Measurements from ENCODE around the gene HMGCL. TPM values are rescaled to one million over a fixed set of nuclear protein-coding genes. Genes with fewer than 3 reads are reported as not detected.

Gene HMGCL
- 29.4 and 31.8 TPM in 2 replicates for total RNA-seq

DNA sequence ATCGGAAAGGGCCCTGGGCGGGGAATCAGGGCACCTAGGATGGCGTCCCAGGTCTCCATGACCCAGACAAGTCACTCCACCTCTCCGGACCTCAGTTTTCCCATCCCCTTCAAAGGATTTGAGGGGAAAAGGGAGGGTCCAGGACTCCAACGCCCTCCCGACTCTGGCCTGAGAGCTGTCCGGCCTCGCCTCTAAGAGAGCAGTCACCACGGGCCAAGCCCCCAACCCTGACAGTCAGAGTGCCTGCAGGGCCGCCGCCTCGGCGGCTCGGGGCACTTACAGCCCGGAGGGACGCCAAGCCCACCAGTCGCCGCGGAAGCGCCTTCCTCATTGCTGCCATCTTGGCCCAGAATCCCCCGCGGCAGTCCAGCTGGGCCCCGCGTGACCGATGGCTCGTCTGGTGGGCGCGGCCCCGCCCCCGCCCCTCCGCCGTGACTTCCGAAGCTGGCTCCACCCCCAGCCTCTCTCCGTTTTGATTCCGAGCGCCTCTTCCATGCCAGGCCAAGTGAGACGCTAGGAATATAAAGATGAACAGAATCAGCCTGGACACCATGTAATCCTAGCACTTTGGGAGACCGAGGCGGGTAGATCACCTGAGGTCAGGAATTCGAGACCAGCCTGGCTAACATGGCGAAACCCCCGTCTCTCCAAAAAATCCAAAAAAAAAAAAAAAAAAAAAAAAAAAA, at the start of gene HMGCL:
HMGCL (minus strand) TSS at position 354 of the 686 bp plus-strand sequence; CDS start at position 340, 14 bp downstream.

DNA sequence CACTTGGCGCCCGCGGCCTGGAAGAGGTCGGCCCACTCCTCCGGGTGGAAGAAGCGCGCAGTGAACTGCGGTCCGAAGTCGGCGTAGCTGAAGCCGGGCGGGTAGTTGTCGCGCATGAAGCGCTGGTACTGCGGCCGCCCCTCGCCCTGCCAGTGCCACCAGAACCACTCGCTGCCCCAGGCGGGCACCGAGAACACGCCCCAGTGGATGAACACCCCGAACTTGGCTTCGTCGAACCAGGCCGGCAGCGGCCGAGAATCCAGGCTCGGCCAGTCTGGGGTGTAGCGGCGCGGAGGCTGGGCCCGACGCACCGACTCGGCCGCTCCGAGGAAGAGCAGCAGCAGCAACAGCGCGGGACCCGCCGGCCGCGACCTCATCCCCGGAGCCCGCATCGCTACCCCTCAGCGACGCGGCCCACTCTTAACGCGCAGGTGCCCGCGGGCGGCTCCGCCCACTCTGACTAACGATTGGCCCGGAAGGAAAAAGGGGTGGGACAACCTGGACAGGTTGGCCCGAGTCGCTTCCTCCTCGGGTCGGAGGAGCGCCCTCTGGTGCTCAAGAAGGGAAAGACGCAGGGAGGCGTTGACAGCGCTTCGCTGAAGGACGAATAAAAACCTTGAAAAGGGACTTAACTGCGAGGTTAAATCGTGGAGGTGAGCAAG, 42.8 kb upstream of the HMGCL start, which contains the start of gene FUCA1:
FUCA1 (minus strand) TSS at position 396 of the 662 bp plus-strand sequence; CDS start at position 392, 4 bp downstream.

DNA sequence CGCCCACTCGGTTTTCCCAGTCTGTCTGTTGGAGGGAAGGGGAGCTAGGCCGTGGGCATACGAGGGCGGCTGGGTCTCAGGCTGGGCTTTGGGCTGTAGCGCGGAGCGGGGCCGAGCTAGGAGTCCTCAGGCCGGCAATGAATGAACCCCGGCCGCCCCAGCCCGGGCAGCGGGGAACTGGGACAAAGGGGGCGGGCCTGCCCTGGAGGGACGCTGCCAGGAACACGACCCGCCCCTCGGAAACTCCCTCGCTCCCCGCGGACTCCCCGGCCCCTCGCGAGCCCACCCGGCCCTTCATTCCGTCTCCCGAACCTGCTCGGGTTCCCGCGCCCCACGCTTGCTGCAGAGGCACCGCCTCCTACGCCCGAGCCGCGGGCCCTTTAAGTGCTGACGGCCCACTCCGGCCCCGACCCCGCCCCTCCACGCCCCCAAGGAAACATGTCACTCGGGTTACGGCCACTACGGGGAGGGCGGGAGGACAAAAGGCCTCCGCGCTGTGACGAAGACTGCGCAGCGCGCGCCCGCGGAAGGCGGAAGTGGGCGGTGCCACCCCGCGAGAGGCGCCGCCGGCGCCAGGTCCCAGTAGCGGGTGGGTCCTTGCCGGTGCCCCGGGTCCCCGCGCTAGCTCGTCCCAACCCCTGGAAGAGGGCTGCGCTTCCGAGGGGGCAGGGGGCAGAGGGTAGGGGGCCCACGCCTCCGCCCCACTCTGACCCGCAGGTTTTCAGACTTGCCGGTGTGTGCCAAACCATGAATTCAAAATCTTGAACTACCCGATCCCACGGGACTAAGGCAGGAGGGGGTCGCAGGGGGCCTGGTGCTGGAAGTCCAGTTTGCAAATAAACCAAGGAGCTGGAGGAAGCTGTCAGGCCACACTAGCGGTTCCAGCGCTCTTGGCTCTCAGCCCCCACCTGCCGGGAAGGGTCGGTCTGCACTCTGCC, 24.6 kb downstream of the HMGCL start, which contains the start of gene GALE:
GALE (minus strand) TSS at position 355 of the 938 bp plus-strand sequence. CDS start 1,747 bp downstream, outside the sequence.

DNA sequence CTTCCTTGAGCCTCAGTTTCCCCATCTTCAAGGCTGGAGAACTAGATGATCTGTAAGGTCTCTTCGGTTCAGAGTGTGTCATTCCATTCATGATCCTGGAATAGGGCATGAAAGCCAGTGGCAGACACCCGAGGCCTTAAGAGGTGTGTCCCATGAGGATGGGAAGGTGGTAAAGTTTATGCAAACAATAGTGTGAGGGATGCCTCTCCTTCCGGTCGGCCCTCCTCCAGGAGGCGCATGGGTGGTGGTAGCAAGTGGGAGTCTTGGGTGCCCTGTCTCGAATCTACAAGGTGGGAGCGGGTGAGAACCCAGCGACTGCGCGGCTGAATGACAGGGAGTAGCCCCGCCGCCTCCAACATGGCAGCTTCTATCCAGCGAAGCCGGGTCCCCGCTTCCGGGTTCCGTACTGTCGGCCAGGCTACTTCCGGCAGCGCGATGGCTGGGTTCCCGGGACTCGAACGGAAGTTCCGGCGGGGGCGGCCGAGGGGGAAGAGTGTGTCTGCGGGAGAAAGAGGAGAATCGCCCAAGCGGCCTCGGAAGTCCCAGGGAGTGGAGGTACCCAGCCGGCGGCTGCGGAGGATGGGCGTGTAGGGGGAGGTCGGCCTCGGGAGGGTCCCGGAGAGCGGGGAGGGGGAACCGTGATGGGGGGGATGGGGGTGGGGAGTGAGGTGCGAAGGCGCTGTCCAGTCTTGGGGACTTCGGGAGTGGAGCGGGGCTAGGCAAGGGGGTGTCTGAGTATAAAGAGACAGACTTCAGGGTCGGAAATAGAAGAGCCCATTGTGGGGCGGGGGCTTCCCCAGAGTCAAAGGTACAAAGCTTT, 34.3 kb downstream of the HMGCL start, which contains the start of gene LYPLA2:
LYPLA2 (plus strand) TSS at position 450 of the 820 bp plus-strand sequence. CDS start 1,538 bp downstream, outside the sequence.

DNA sequence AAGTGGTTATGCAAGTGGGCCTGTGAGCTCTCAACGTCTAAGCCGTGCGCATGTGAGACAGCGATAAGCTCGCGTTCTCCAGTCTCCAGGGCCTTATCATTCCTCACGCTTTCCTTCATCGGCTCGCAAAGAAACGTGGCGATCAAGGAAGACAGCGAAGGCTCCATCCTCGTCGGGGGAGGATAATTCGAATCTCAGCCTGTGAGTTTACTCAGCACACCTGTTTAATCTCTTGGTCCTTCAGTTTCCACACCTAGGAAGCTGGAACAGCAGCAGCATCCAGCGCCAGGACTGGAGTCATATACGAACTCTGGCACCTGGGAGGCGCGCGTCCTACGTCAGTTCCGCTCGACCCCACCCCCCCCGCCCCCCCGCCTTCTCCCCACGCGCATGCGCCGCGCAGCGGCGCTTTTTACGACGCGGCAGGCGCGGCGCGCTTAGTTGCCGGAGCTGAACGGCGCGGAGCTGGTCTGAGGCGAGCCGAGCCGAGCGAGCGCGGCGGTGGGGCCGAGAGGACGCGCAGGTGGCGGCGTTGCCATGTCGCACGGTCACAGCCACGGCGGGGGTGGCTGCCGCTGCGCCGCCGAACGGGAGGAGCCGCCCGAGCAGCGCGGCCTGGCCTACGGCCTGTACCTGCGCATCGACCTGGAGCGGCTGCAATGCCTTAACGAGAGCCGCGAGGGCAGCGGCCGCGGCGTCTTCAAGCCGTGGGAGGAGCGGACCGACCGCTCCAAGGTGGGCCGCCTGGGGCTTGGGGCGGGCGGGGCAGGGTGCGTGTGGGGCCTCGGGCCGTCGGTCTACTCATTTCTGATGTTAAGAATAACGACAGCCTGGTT, 47.0 kb downstream of the HMGCL start, which contains the start of gene PITHD1:
PITHD1 (plus strand) TSS at position 440 of the 836 bp plus-strand sequence; CDS start at position 538, 98 bp downstream.

Other genes with a start within 250 kb of the HMGCL start
- gene RPL11, start 133.6 kb downstream of the HMGCL start, total RNA-seq: 999 and 1,155 TPM in 2 replicates
- gene ELOA, start 82.0 kb downstream of the HMGCL start, total RNA-seq: 36.3 and 45.5 TPM in 2 replicates
- gene PITHD1, start 47.0 kb downstream of the HMGCL start, total RNA-seq: 21.7 and 29.3 TPM in 2 replicates
- 63.7 and 66.6 TPM in 2 replicates for gene LYPLA2, start 34.3 kb downstream of the HMGCL start, total RNA-seq
- gene GALE, start 24.7 kb downstream of the HMGCL start, total RNA-seq: 23.1 and 23.7 TPM in 2 replicates
- 10.5 and 11.8 TPM in 2 replicates for gene FUCA1, start 42.9 kb upstream of the HMGCL start, total RNA-seq
- gene CNR2, start 87.9 kb upstream of the HMGCL start, total RNA-seq: not detected in 2 replicates
- 56.1 and 74.7 TPM in 2 replicates for gene PNRC2, start 134.4 kb upstream of the HMGCL start, total RNA-seq
- gene SRSF10, start 154.9 kb upstream of the HMGCL start, total RNA-seq: 45.0 and 52.2 TPM in 2 replicates

All from cardiac atrium fibroblast (primary cell).